DOHH2 (cell line): ENCODE results near the gene TSEN2.

Experiments used
- EZH2phosphoT487 ChIP-seq: fragments of 200-600 bp; sonication (generic); IDR thresholded peaks from 2 replicates; pipeline ENCODE4 v1.6.1; 2017; ENCODE audit warnings: borderline replicate concordance, mild to moderate bottlenecking, antibody characterized with exemption, low read length, moderate library complexity, mixed read lengths
- TF ChIP-seq, protein P1 (sequence below): fragments of 200-600 bp; sonication (generic); IDR thresholded peaks from one replicate; pipeline ENCODE4 v1.5.1; 2014; ENCODE audit warnings: antibody characterized with exemption, mild to moderate bottlenecking, low read depth, low read length; ENCODE audit not compliant: poor library complexity, severe bottlenecking

DNA sequence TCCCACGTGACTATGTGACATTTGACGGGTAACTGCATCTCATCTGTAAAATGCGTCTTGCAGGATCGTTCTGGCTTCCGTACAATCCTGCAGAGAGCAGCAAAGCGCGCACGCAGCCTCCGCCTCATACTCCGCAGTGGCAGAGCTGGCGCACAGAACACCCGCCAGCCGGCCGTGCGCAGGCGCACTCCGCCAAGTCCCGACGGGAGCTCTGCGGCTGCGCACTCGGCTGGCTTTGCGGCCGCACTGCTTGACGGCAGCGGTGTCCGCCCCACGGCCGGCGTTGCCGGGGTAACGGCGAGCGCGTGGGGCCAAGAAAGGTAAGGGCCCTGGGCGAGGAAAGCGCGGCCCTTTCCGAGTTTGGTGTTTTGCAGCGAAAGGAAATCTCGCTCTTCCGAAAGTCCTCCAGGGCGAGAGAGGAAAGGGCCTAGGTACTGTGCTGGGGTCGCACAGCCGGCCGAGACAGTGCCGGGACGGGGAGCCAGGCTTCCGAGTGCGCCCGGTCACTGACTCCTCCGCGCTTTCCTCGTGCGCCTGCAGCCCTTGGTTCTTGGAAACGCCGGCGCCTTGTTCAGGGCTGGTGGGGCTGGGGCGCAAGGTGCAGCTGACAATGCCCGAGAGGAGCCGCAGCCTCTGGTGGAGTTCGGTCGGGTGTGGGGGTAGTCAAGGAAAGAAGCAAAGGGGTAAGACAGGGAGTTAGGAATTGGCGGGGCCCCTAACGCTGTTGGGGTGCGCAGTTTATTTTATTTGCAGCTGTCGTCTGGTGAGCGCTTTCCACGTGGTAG, at the start of gene TSEN2:
- TF ChIP-seq, protein P1, sequence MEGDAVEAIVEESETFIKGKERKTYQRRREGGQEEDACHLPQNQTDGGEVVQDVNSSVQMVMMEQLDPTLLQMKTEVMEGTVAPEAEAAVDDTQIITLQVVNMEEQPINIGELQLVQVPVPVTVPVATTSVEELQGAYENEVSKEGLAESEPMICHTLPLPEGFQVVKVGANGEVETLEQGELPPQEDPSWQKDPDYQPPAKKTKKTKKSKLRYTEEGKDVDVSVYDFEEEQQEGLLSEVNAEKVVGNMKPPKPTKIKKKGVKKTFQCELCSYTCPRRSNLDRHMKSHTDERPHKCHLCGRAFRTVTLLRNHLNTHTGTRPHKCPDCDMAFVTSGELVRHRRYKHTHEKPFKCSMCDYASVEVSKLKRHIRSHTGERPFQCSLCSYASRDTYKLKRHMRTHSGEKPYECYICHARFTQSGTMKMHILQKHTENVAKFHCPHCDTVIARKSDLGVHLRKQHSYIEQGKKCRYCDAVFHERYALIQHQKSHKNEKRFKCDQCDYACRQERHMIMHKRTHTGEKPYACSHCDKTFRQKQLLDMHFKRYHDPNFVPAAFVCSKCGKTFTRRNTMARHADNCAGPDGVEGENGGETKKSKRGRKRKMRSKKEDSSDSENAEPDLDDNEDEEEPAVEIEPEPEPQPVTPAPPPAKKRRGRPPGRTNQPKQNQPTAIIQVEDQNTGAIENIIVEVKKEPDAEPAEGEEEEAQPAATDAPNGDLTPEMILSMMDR, result no peak
- TF ChIP-seq EZH2phosphoT487, result no peak
